HEK293 (cell line): ENCODE measurements around the gene ZNF446.

Source experiments
- CTCF ChIA-PET: fragments of 350-600 bp; formaldehyde crosslinking; extraction: SDS; loops from one replicate; lab custom pipeline; 2021; ENCODE audit warnings: antibody characterized with exemption; lab: Yijun Ruan, JAX
- POLR2A ChIA-PET: fragments of 300-600 bp; formaldehyde crosslinking; extraction: SDS; loops from one replicate; lab custom pipeline; 2020; ENCODE audit warnings: antibody characterized with exemption, inconsistent platforms; lab: Yijun Ruan, JAX
- H3K27ac ChIP-seq: fragments of 200-500 bp; sonication (Bioruptor generic); 2 replicates; pipeline ENCODE4 v1.5.1; 2014; ENCODE audit warnings: low read depth, low read length, control low read depth, inconsistent platforms; ENCODE audit errors: extremely low read depth
- H3K36me3 ChIP-seq, 2 experiments: fragments of 200-500 bp in 1 of 2; sonication (Bioruptor generic) in 1 of 2; 1 replicate in 1 of 2; 2 replicates in 1 of 2; pipeline ENCODE4 v1.5.1; 2014 to 2017; ENCODE audit warnings: inconsistent platforms in 2 of 2, low read length in 2 of 2; ENCODE audit not compliant: control insufficient read depth in 2 of 2, insufficient read depth in 1 of 2
- H3K4me1 ChIP-seq: fragments of 200-500 bp; sonication (Bioruptor generic); 2 replicates; pipeline ENCODE4 v1.5.1; 2014; ENCODE audit warnings: mild to moderate bottlenecking, low read length, inconsistent platforms; ENCODE audit not compliant: control insufficient read depth, insufficient read depth
- H3K4me3 ChIP-seq: 2 replicates; pipeline ENCODE4 v1.5.1; 2011; ENCODE audit warnings: low read depth, mild to moderate bottlenecking, control low read depth, low read length, moderate library complexity
- H3K9me3 ChIP-seq: fragments of 200-500 bp; sonication (Bioruptor generic); 2 replicates; pipeline ENCODE4 v1.5.1; 2014; ENCODE audit warnings: low read depth, low read length, inconsistent platforms; ENCODE audit not compliant: control insufficient read depth, insufficient read depth
- IKZF3 ChIP-seq: fragments of 450-650 bp; IDR thresholded peaks from 2 replicates; pipeline ENCODE4 v1.5.0; 2018; ENCODE audit warnings: missing biosample characterization, mild to moderate bottlenecking, missing genetic modification characterization, moderate library complexity
- KLF16 ChIP-seq: fragments of 450-650 bp; formaldehyde crosslinking; IDR thresholded peaks from 2 replicates; pipeline ENCODE4 v1.5.1; 2017; ENCODE audit warnings: missing biosample characterization, missing genetic modification characterization
- KLF7 ChIP-seq: fragments of 450-650 bp; formaldehyde crosslinking; IDR thresholded peaks from 2 replicates; pipeline ENCODE4 v1.5.1; 2016; ENCODE audit warnings: missing biosample characterization, missing genetic modification characterization, borderline replicate concordance
- KLF8 ChIP-seq: fragments of 450-650 bp; formaldehyde crosslinking; IDR thresholded peaks from 2 replicates; pipeline ENCODE4 v1.5.1; 2016; ENCODE audit warnings: missing biosample characterization, missing genetic modification characterization
- KLF9 ChIP-seq: fragments of 450-650 bp; formaldehyde crosslinking; IDR thresholded peaks from 2 replicates; pipeline ENCODE4 v1.5.1; 2016; ENCODE audit warnings: missing biosample characterization, missing genetic modification characterization, low read depth
- MEIS1 ChIP-seq: sonication (generic); formaldehyde crosslinking; IDR thresholded peaks from 2 replicates; pipeline ENCODE4 v1.8.1; 2022; ENCODE audit warnings: missing genetic modification reagents, mild to moderate bottlenecking, borderline replicate concordance
- PRDM1 ChIP-seq: fragments of 450-650 bp; formaldehyde crosslinking; IDR thresholded peaks from 2 replicates; pipeline ENCODE4; 2016; ENCODE audit warnings: missing biosample characterization, missing genetic modification characterization
- SP3 ChIP-seq: fragments of 450-650 bp; formaldehyde crosslinking; IDR thresholded peaks from 2 replicates; pipeline ENCODE4 v1.5.1; 2016; ENCODE audit warnings: missing biosample characterization, missing genetic modification characterization
- SP7 ChIP-seq: fragments of 450-650 bp; formaldehyde crosslinking; IDR thresholded peaks from 2 replicates; pipeline ENCODE4 v1.5.1; 2016; ENCODE audit warnings: missing biosample characterization, missing genetic modification characterization
- TCF7L2 ChIP-seq: IDR thresholded peaks from 2 replicates; pipeline ENCODE4 v1.6.1; 2011; ENCODE audit warnings: low read depth, mild to moderate bottlenecking, inconsistent platforms, low read length, moderate library complexity, borderline replicate concordance
- WT1 ChIP-seq: fragments of 450-650 bp; formaldehyde crosslinking; IDR thresholded peaks from 2 replicates; pipeline ENCODE4 v1.5.1; 2016; ENCODE audit warnings: missing biosample characterization, missing genetic modification characterization
- YY2 ChIP-seq: fragments of 450-650 bp; formaldehyde crosslinking; IDR thresholded peaks from 2 replicates; pipeline ENCODE4 v1.5.1; 2016; ENCODE audit warnings: missing biosample characterization, missing genetic modification characterization
- ZBTB1 ChIP-seq: fragments of 450-650 bp; formaldehyde crosslinking; IDR thresholded peaks from 2 replicates; pipeline ENCODE4 v1.5.1; 2016; ENCODE audit warnings: missing biosample characterization, missing genetic modification characterization
- ZBTB17 ChIP-seq: fragments of 450-650 bp; formaldehyde crosslinking; IDR thresholded peaks from 2 replicates; pipeline ENCODE4 v1.5.1; 2016; ENCODE audit warnings: missing biosample characterization, missing genetic modification characterization
- ZBTB20 ChIP-seq: fragments of 450-650 bp; formaldehyde crosslinking; IDR thresholded peaks from 2 replicates; pipeline ENCODE4 v1.5.1; 2016; ENCODE audit warnings: missing biosample characterization, missing genetic modification characterization
- ZFHX2 ChIP-seq: fragments of 450-650 bp; formaldehyde crosslinking; conservative IDR thresholded peaks from 2 replicates; pipeline ENCODE4 v1.5.1; 2016; ENCODE audit warnings: missing biosample characterization, missing genetic modification characterization
- ZFP37 ChIP-seq: fragments of 450-650 bp; formaldehyde crosslinking; IDR thresholded peaks from 2 replicates; pipeline ENCODE4 v1.5.1; 2016; ENCODE audit warnings: missing biosample characterization, missing genetic modification characterization
- ZNF19 ChIP-seq: fragments of 450-650 bp; formaldehyde crosslinking; IDR thresholded peaks from 2 replicates; pipeline ENCODE4; 2016; ENCODE audit warnings: missing biosample characterization, missing genetic modification characterization, low read depth
- ZNF266 ChIP-seq: fragments of 450-650 bp; formaldehyde crosslinking; IDR thresholded peaks from 2 replicates; pipeline ENCODE4 v1.5.1; 2016; ENCODE audit warnings: missing biosample characterization, missing genetic modification characterization, low read depth
- ZNF426 ChIP-seq: fragments of 450-650 bp; formaldehyde crosslinking; IDR thresholded peaks from 2 replicates; pipeline ENCODE4 v1.5.1; 2017; ENCODE audit warnings: missing biosample characterization, missing genetic modification characterization, mild to moderate bottlenecking, inconsistent platforms, moderate library complexity
- ZNF433 ChIP-seq: fragments of 450-650 bp; formaldehyde crosslinking; IDR thresholded peaks from 2 replicates; pipeline ENCODE4 v1.5.1; 2016; ENCODE audit warnings: missing biosample characterization, missing genetic modification characterization, low read depth
- ZNF549 ChIP-seq: fragments of 450-650 bp; IDR thresholded peaks from 2 replicates; pipeline ENCODE4 v1.5.1; 2018; ENCODE audit warnings: missing biosample characterization, missing genetic modification characterization, mild to moderate bottlenecking, inconsistent platforms, moderate library complexity
- ZNF621 ChIP-seq: fragments of 450-650 bp; formaldehyde crosslinking; IDR thresholded peaks from 2 replicates; pipeline ENCODE4 v1.5.1; 2017; ENCODE audit warnings: missing biosample characterization, missing genetic modification characterization
- ZNF629 ChIP-seq: fragments of 450-650 bp; formaldehyde crosslinking; IDR thresholded peaks from 2 replicates; pipeline ENCODE4 v1.5.1; 2017; ENCODE audit warnings: missing biosample characterization, missing genetic modification characterization
- ZNF654 ChIP-seq: fragments of 450-650 bp; formaldehyde crosslinking; IDR thresholded peaks from 2 replicates; pipeline ENCODE4 v1.5.1; 2016; ENCODE audit warnings: low read depth, missing biosample characterization, missing genetic modification characterization
- ZNF658 ChIP-seq: fragments of 450-650 bp; formaldehyde crosslinking; IDR thresholded peaks from 2 replicates; pipeline ENCODE4; 2016; ENCODE audit warnings: missing biosample characterization, missing genetic modification characterization
- ZNF677 ChIP-seq: fragments of 450-650 bp; IDR thresholded peaks from 2 replicates; pipeline ENCODE4 v1.5.0; 2018; ENCODE audit warnings: missing biosample characterization, mild to moderate bottlenecking, missing genetic modification characterization, moderate library complexity
- ZNF701 ChIP-seq: fragments of 450-650 bp; formaldehyde crosslinking; IDR thresholded peaks from 2 replicates; pipeline ENCODE4 v1.5.1; 2016; ENCODE audit warnings: missing biosample characterization, missing genetic modification characterization
- ZNF747 ChIP-seq: fragments of 450-650 bp; formaldehyde crosslinking; IDR thresholded peaks from 2 replicates; pipeline ENCODE4 v1.5.1; 2016; ENCODE audit warnings: missing biosample characterization, missing genetic modification characterization
- TF ChIP-seq, protein P1 (sequence below): fragments of 450-650 bp; formaldehyde crosslinking; IDR thresholded peaks from 2 replicates; pipeline ENCODE4; 2016; ENCODE audit warnings: missing biosample characterization, missing genetic modification characterization
- TF ChIP-seq, protein P2 (sequence below): fragments of 450-650 bp; formaldehyde crosslinking; conservative IDR thresholded peaks from 2 replicates; pipeline ENCODE4 v1.5.1; 2016; ENCODE audit warnings: low read depth, missing biosample characterization, missing genetic modification characterization
- TF ChIP-seq, protein P3 (sequence below): sonication (generic); formaldehyde crosslinking; IDR thresholded peaks from 2 replicates; pipeline ENCODE4 v1.8.1; 2022; ENCODE audit warnings: mild to moderate bottlenecking, moderate library complexity, missing genetic modification reagents

Gene ZNF446

DNA sequence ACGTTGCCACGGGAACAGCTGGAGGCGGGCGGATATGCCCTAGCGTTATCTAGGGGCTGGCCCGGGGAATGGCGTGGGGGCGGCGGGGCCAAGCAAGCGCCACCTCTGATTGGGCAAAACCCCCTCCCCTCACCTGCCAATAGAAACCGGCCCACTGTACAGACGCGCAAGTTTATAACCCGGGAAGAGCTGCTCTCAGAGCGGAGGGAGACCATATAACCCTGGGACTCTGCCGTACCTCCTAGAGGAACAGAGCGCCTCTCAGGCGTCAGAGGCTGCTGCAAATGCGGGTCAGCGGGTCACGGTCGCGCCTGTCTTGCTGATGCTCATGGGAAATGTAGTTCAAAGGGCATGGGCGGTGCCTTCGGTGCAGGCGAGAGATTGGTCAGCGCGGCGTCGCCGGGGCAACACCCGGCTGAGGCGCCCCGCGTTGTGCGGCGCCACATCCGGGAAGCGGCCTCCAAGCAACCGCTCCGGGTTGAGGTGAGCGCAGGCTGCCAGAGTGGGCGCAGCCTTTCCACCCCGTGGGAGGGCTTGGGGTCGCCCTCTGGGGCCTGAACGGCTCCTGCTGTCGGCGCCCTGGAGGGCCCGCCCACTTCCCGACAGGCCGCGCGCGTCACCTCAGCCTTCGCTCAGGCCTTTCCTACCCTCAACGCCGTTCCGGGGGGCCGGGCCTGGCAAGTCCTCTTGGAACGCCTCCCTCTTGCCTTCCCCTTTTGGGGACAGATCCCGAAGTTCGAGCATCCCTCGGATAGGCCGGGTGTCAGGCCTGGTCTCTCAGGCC, at the start of gene ZNF446:
TSS of gene ZNF446 (plus strand) at position 639 of the 784 bp plus-strand sequence. CDS start 867 bp downstream, outside the sequence.
- H3K9me3 ChIP-seq = no peaks in the 10 kb centered on the region
- peak within 1 kb of the TSS; percentile 69 for H3K27ac ChIP-seq
- H3K4me3 ChIP-seq = peak within 1 kb of the TSS; percentile 75
- ChIA-PET CTCF (interaction anchor here (1.1 to 2.2 kb wide), 2 partner anchors 43 to 73 kb away, joined by 6 to 8 read pairs; partner anchors contain the start of gene ZBTB45), POLR2A (interaction anchor here (1.0 to 2.5 kb wide), 12 partner anchors 8 to 248 kb away, joined by 3 to 11 read pairs (median 4); partner anchors contain the start of genes TRIM28, ZBTB45, ZNF324 and ZNF324B)
- H3K4me1 ChIP-seq = peaks cover 7% of the 10 kb centered on the region; the same call in 1 of the 2 replicates
- peaks cover 13 to 59% of the 10 kb centered on the region in 2 experiments for H3K36me3 ChIP-seq
- TF ChIP-seq ZNF701 (tag by site-specific recombination) (no peak), ZNF654 (tag by site-specific recombination) (no peak), ZNF19 (tag by site-specific recombination) (no peak), ZNF426 (tag by site-specific recombination) (no peak), KLF16 (peak; percentile 84), PRDM1 (tag by site-specific recombination) (no peak), YY2 (tag by site-specific recombination) (peak; percentile 47; the same call in 1 of the 2 replicates), WT1 (tag by site-specific recombination) (no peak), SP7 (tag by site-specific recombination) (peak; percentile 47; the same call in 1 of the 2 replicates), KLF8 (peak; percentile 89), ZFHX2 (tag by site-specific recombination) (peak; percentile 92), ZNF266 (tag by site-specific recombination) (no peak), TCF7L2 (no peak), ZNF549 (tag by site-specific recombination) (no peak), ZBTB20 (tag by site-specific recombination) (peak; percentile 96), ZNF433 (tag by site-specific recombination) (no peak), ZNF658 (tag by site-specific recombination) (no peak), ZNF629 (tag by site-specific recombination) (peak; percentile 55; the same call in 1 of the 2 replicates), ZBTB1 (tag by site-specific recombination) (no peak), ZNF621 (tag by site-specific recombination) (no peak), MEIS1 (CRISPR knock-in tag) (no peak), ZNF677 (no peak), KLF7 (tag by site-specific recombination) (peak; percentile 91), KLF9 (peak; percentile 89), SP3 (tag by site-specific recombination) (peak; percentile 94), ZBTB17 (tag by site-specific recombination) (peak; percentile 89), ZFP37 (no peak; the same call in none of the 2 replicates), IKZF3 (tag by site-specific recombination) (no peak), ZNF747 (tag by site-specific recombination) (no peak)
- TF ChIP-seq, protein P1, sequence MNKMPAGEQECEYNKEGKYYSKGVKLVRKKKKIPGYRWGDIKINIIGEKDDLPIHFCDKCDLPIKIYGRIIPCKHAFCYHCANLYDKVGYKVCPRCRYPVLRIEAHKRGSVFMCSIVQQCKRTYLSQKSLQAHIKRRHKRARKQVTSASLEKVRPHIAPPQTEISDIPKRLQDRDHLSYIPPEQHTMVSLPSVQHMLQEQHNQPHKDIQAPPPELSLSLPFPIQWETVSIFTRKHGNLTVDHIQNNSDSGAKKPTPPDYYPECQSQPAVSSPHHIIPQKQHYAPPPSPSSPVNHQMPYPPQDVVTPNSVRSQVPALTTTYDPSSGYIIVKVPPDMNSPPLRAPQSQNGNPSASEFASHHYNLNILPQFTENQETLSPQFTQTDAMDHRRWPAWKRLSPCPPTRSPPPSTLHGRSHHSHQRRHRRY (tag by site-specific recombination) = 0 out of 2 replicates have a peak, but pooled peaks have one; percentile 13
- TF ChIP-seq, protein P2, sequence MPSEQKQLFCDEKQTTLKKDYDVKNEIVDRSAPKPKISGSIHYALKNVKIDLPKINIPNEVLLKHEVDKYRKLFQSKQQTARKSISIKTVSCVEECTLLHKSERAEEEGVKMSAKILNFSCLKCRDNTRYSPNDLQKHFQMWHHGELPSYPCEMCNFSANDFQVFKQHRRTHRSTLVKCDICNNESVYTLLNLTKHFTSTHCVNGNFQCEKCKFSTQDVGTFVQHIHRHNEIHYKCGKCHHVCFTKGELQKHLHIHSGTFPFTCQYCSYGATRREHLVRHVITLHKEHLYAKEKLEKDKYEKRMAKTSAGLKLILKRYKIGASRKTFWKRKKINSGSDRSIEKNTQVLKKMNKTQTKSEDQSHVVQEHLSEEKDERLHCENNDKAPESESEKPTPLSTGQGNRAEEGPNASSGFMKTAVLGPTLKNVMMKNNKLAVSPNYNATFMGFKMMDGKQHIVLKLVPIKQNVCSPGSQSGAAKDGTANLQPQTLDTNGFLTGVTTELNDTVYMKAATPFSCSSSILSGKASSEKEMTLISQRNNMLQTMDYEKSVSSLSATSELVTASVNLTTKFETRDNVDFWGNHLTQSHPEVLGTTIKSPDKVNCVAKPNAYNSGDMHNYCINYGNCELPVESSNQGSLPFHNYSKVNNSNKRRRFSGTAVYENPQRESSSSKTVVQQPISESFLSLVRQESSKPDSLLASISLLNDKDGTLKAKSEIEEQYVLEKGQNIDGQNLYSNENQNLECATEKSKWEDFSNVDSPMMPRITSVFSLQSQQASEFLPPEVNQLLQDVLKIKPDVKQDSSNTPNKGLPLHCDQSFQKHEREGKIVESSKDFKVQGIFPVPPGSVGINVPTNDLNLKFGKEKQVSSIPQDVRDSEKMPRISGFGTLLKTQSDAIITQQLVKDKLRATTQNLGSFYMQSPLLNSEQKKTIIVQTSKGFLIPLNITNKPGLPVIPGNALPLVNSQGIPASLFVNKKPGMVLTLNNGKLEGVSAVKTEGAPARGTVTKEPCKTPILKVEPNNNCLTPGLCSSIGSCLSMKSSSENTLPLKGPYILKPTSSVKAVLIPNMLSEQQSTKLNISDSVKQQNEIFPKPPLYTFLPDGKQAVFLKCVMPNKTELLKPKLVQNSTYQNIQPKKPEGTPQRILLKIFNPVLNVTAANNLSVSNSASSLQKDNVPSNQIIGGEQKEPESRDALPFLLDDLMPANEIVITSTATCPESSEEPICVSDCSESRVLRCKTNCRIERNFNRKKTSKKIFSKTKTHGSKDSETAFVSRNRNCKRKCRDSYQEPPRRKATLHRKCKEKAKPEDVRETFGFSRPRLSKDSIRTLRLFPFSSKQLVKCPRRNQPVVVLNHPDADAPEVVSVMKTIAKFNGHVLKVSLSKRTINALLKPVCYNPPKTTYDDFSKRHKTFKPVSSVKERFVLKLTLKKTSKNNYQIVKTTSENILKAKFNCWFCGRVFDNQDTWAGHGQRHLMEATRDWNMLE (tag by site-specific recombination) = peak; percentile 45; the same call in 1 of the 2 replicates
- TF ChIP-seq, protein P3, sequence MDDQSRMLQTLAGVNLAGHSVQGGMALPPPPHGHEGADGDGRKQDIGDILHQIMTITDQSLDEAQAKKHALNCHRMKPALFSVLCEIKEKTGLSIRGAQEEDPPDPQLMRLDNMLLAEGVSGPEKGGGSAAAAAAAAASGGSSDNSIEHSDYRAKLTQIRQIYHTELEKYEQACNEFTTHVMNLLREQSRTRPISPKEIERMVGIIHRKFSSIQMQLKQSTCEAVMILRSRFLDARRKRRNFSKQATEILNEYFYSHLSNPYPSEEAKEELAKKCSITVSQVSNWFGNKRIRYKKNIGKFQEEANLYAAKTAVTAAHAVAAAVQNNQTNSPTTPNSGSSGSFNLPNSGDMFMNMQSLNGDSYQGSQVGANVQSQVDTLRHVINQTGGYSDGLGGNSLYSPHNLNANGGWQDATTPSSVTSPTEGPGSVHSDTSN = 0 out of 2 replicates have a peak, but pooled peaks have one; percentile 12
